Lower leg skin (tissue), 4 donors: ENCODE measurements around the gene DPYSL3. TPM values are rescaled to one million over a fixed set of nuclear protein-coding genes. Genes with fewer than 3 reads are reported as not detected.
A peak's percentile ranks its signal among the peaks of the same experiment; 100 is the strongest.
"Not testable (repeated sequence)": the region's sequence is repeated elsewhere in the genome, so short reads cannot be mapped to it uniquely, and the experiment has no call there.

ENCODE experiments used
- DNase-seq, 2 donors: peaks; one replicate each; pipeline ENCODE4 v3.0.0-alpha.2; 2019; ENCODE audit warnings: low spot score in 2 of 2
- H3K4me3 ChIP-seq: fragments of 200-600 bp; sonication (generic); 2 replicates; pipeline ENCODE4 v1.5.1; 2017; ENCODE audit warnings: mild to moderate bottlenecking, low read depth; ENCODE audit not compliant: poor library complexity, severe bottlenecking
- CTCF ChIP-seq, 3 donors: fragments of 450-650 bp; IDR thresholded peaks; one replicate each; pipeline ENCODE4 v1.5.1; 2016; ENCODE audit warnings: antibody characterized with exemption in 3 of 3, mild to moderate bottlenecking in 3 of 3, moderate library complexity in 2 of 3
- POLR2A ChIP-seq, 2 donors: fragments of 450-650 bp; IDR thresholded peaks; one replicate each; pipeline ENCODE4 v1.6.1; 2016 to 2017; ENCODE audit warnings: antibody characterized with exemption in 2 of 2, mild to moderate bottlenecking in 1 of 2, moderate library complexity in 1 of 2
- WGBS, 2 donors: methylation state at CpG; one replicate each; pipeline ENCODE4 v1.1.5; 2018; 5-methylcytosine and 5-hydroxymethylcytosine counted together
- intact Hi-C: fragments of 100-400 bp; cut with DNase I; formaldehyde crosslinking; loops from one replicate; pipeline ENCODE4 v1.15.0; 2023; ENCODE audit warnings: low total_unique reads
- total RNA-seq, 4 donors: library from RNA; depleted of rRNA; stranded (reverse); fragments of >200 nt; gene quantifications; one replicate each; pipeline ENCODE4 v1.1.0, GENCODE V29; 2016

DPYSL3 gene
- total RNA-seq: 10 to 100 TPM in 2 of 4 donors, 1 to 10 TPM in 2; 7.1 to 32.2 (median 11.0) TPM

GRCh38 chr5:147509710-147510651, at the start of gene DPYSL3:
Gene DPYSL3 (minus strand): TSS chr5:147510068. CDS start chr5:147509858, 210 bp downstream.
- intact Hi-C loops: no loop called here
- peak within 1 kb of the TSS; percentile 44 for H3K4me3 ChIP-seq
- TF ChIP-seq CTCF (IDR thresholded peaks at IDR 0.05) (no peak), POLR2A (IDR thresholded peaks at IDR 0.05) (no peak)
- WGBS, 2 donors: 3% methylated on average over 27 of the region's 66 CpGs
- peak; percentile 51 to 95 for DNase-seq

GRCh38 chr5:147558826-147559225, 49.0 kb upstream of the DPYSL3 start:
- H3K4me3 ChIP-seq: no peak overlapping the region
- no peak for TF ChIP-seq POLR2A (IDR thresholded peaks at IDR 0.05)
- no peak for TF ChIP-seq CTCF (IDR thresholded peaks at IDR 0.05)
- 20 to 31% methylated on average over 2 of the region's 2 CpGs for WGBS, 2 donors
- DNase-seq: peak in 1 of 2 donors; percentile 30
- intact Hi-C loops: no loop called here

DNA sequence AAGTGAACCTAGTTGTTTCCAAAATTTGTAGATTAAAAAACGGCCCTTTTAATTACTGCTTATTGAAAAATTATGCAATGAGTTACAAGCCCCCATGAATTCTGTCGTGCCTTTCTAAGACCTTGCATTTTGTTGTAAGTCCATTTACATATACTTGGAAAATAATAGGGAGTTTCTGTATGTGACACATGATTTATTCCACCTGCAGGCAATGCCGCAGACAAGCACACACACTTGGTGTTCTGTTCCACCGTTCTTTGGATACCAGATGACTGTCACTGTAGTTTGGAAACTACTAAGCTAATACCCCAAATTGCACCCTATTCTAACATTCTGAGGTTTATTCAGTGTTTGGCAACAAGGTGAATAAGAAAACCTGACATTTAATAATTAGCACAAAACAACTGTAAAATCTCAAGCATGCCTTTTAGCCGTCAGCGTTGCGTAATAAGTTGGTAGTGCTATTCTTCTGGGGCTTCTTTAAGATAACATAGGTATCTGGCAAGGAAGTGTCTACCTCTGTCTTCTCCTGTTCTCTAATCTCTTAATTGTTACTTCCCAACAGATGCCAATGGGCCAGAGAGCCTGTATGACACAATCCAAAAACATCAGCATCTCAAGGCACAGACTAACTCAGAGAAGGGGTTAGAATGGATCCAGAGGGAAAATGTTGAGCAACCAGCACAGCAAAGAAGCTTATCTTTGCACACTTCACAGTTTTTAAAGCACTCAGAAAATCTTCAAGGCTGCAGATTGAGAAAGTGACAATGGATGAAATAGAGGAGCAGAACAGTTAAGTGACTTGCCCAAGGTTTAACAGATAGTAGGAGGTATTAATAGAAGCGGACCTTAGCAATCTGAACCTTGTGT, 48.2 kb upstream of the DPYSL3 start:
- intact Hi-C loops: no loop called here
- H3K4me3 ChIP-seq: no peak overlapping the region
- 60 to 67% methylated on average over 8 of the region's 8 CpGs for WGBS, 2 donors
- no peak for DNase-seq
- TF ChIP-seq CTCF (IDR thresholded peaks at IDR 0.05): no peak
- TF ChIP-seq POLR2A (IDR thresholded peaks at IDR 0.05): no peak

DNA sequence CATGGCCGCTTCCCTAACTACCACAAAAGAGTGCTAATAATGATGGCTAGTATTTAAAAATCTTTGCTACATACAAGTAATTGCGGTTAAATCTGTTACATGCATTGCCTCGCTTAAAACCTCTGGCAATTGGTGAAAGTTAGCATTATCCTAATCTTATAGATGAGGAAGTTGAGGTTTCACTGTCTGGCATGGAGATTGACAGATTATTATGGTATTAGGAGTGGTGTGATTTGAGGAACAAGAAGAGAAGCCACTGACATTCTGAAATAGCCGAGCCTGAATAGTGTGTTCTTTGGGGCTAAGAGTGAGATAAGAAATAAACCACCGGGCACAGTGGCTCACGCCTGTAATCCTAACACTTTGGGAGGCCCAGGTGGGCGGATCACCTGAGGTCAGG, 45.3 kb upstream of the DPYSL3 start:
- 84 to 86% methylated on average over 7 of the region's 7 CpGs for WGBS, 2 donors
- intact Hi-C loops: no loop called here
- TF ChIP-seq POLR2A (IDR thresholded peaks at IDR 0.05) (no peak), CTCF (IDR thresholded peaks at IDR 0.05) (no peak)
- DNase-seq: no peak
- H3K4me3 ChIP-seq: no peak overlapping the region

GRCh38 chr5:147554261-147554817, 44.5 kb upstream of the DPYSL3 start:
- no peak overlapping the region for H3K4me3 ChIP-seq
- TF ChIP-seq CTCF (IDR thresholded peaks at IDR 0.05): no peak
- TF ChIP-seq POLR2A (IDR thresholded peaks at IDR 0.05): no peak
- intact Hi-C loops: no loop called here
- DNase-seq: peak in 1 of 2 donors; percentile 15
- WGBS, 2 donors: 5 to 7% methylated on average over 7 of the region's 7 CpGs

- WGBS, 2 donors: 32 to 42% methylated on average over 5 of the region's 5 CpGs
- DNase-seq, intact Hi-C loops, H3K4me3 ChIP-seq: not testable (repeated sequence)
These were observed 43.9 kb upstream of the DPYSL3 start for GRCh38 chr5:147553817-147554216.
